ENCODE results near the gene ITGA2B. TPM values are rescaled to one million over a fixed set of nuclear protein-coding genes. Genes with fewer than 3 reads are reported as not detected.
A peak's percentile ranks its signal among the peaks of the same experiment; 100 is the strongest.

Gene ITGA2B
- total and polyA plus RNA-seq, 2 of the 4 experiments (the other 2 are of a cell fraction), result under 0.01 to 0.26 TPM

- Histone ChIP-seq H3K23ac (ENCODE audit: low read depth, low read length) (no peak overlapping the region), H3K4ac (ENCODE audit: low read depth, low read length) (no peak overlapping the region), H2BK15ac (ENCODE audit: low read depth, low read length) (no peak overlapping the region), H3K14ac (replicated peaks; ENCODE audit: low read depth, low read length) (no peak overlapping the region), H3K36me3 (ENCODE audit: control insufficient read depth, insufficient read depth, low read length) (no peaks in the 10 kb centered on the region), H3K56ac (ENCODE audit: extremely low read depth, insufficient read depth, low read length) (no peak overlapping the region), H3K4me3 (ENCODE audit: insufficient read depth, low read depth, low read length) (no peak overlapping the region), H3K9ac (ENCODE audit: low read depth, low read length) (no peak overlapping the region), H3K9me1 (ENCODE audit: insufficient read depth, low read length) (0 out of 2 replicates have a peak, but pooled peaks cover 5% of the 10 kb centered on the region), H3K79me1 (ENCODE audit: low read depth in 1 of 2, low read length in 2 of 2) (no peaks in the 10 kb centered on the region), H4K8ac (ENCODE audit: low read depth in 2 of 2, low read length in 2 of 2) (no peak overlapping the region), H2BK120ac (ENCODE audit: low read depth, low read length) (no peak overlapping the region), H3K27ac (ENCODE audit: insufficient read depth, low read length) (no peak overlapping the region), H2AK9ac (replicated peaks; ENCODE audit: low read depth, low read length, poor library complexity) (peak overlapping the region; percentile 55), H2AK5ac (ENCODE audit: low read depth, low read length) (0 out of 2 replicates have a peak overlapping the region, but pooled peaks have one; percentile 59), H3K4me1 (ENCODE audit: control insufficient read depth, insufficient read depth, low read length) (peaks cover 4% of the 10 kb centered on the region; the same call in 1 of the 2 replicates), H2AFZ (replicated peaks; ENCODE audit: low read length, poor library complexity) (peak overlapping the region; percentile 85), H4K5ac (ENCODE audit: low read depth, low read length) (no peak overlapping the region), H4K20me1 (ENCODE audit: insufficient read depth, low read length) (no peaks in the 10 kb centered on the region), H4K91ac (ENCODE audit: insufficient read depth, low read depth, low read length) (no peak overlapping the region), H3K27me3 (ENCODE audit: control insufficient read depth, insufficient read depth, low read length) (peaks cover 8% of the 10 kb centered on the region; the same call in 1 of the 2 replicates), H3K9me3 (ENCODE audit: control insufficient read depth, insufficient read depth, low read length) (no peaks in the 10 kb centered on the region), H2BK20ac (ENCODE audit: low read depth, low read length) (no peak overlapping the region), H2BK5ac (ENCODE audit: low read depth, low read length, poor library complexity, severe bottlenecking) (no peak overlapping the region), H3K4me2 (ENCODE audit: low read depth, low read length) (no peak overlapping the region), H3K18ac (ENCODE audit: low read depth, low read length) (no peak overlapping the region)
- TF ChIP-seq NFE2L2 (IDR thresholded peaks at IDR 0.05; ENCODE audit: low read depth, low read length) (no peak), RAD21 (IDR thresholded peaks at IDR 0.05; ENCODE audit: low read length) (peak; percentile 71), CHD1 (IDR thresholded peaks at IDR 0.05; ENCODE audit: low read depth, low read length) (no peak), MAFK (IDR thresholded peaks at IDR 0.05; ENCODE audit: low read depth, low read length) (no peak), RFX5 (IDR thresholded peaks at IDR 0.05; ENCODE audit: low read depth, low read length) (no peak), USF2 (IDR thresholded peaks at IDR 0.05; ENCODE audit: low read depth, low read length) (no peak), FOS (IDR thresholded peaks at IDR 0.05; ENCODE audit: low read depth, low read length) (no peak), CEBPB (IDR thresholded peaks at IDR 0.05; ENCODE audit: low read depth, low read length) (no peak), CTCF (conservative IDR thresholded peaks at IDR 0.05; ENCODE audit: low read depth, low read length) (peak; percentile 75), BHLHE40 (IDR thresholded peaks at IDR 0.05; ENCODE audit: low read depth, low read length) (peak; percentile 42; the same call in 1 of the 2 replicates), RCOR1 (IDR thresholded peaks at IDR 0.05; ENCODE audit: insufficient replicate concordance, low read length) (no peak), MAZ (IDR thresholded peaks at IDR 0.05; ENCODE audit: borderline replicate concordance, low read depth, low read length) (no peak), SMC3 (IDR thresholded peaks at IDR 0.05; ENCODE audit: low read depth, low read length) (peak; percentile 60), POLR2A (IDR thresholded peaks at IDR 0.05; ENCODE audit: low read depth, low read length) (no peak)
- dilution Hi-C loops (cut with HindIII; ENCODE audit: low sequenced_read_pairs, unreplicated experiment) (no loop called here), in situ Hi-C loops (cut with MboI; ENCODE audit: low sequenced_read_pairs) (no loop called here), intact Hi-C loops (cut with micrococcal nuclease) (no loop called here)
- CTCF ChIA-PET, result interaction anchor here (0.6 to 1.1 kb wide), 6 partner anchors 41 to 1133 kb away, joined by 3 to 7 read pairs (median 3); no protein-coding TSS in a partner anchor
- no TSS peak for BruUV-seq (replicated peaks)
- POLR2A ChIA-PET (ENCODE audit: unreplicated experiment), result interaction anchor here (0.6 kb wide), 1 partner anchor 110 kb away, joined by 3 read pairs; no protein-coding TSS in a partner anchor
- ATAC-seq (ENCODE audit: low read depth), result no peak
- peak; percentile 58 for DNase-seq
- no CpG with 5 or more reads among the region's 7 CpGs for WGBS, 2 experiments (ENCODE audit: extremely low coverage in 2 of 2, insufficient read length in 1 of 2)
Measured at GRCh38 chr17:44331249-44331760, 58.1 kb downstream of the ITGA2B start.
